ENCODE results near the gene ELMO1.
A peak's percentile ranks its signal among the peaks of the same experiment; 100 is the strongest.

Gene ELMO1

DNA sequence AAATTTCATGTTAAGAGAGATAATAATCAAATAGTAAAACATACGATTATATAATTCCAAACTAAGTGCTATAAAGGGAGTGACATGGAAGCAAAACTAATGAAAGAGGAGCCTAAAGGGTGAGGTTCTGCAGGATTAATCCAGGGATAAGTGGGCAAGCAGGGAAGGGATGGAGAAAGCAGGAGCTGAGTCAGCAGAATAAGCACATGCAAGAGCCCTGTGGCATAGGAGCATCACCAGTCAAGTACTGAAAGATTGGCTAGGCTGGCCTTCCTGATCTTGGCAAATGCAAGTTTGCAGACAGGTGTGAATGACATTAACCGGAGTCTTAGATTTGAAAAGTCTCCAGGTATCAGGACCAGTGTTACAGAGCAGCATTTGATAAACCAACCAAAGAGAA is 336.4 kb downstream of the ELMO1 start:
- no peak for DNase-seq

DNA sequence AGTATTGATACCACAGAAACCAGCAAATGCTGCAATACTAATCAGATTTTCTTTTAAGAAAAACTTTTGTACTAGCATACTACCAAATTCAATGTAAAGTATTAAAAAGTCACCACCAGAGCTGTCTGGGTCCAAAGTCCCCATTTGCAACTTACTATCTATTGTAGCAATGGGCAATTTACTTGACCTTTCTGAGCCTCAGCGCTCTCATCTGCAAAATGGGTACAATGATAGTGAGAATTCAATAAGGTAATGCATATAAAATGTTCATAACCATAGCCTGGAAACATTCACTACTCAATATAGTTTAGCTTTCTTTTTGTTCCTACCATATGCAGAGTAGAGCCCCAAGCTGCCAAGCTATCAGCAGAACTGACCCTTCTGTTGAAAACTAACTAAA is 337.2 kb downstream of the ELMO1 start:
- DNase-seq = no peak

DNA sequence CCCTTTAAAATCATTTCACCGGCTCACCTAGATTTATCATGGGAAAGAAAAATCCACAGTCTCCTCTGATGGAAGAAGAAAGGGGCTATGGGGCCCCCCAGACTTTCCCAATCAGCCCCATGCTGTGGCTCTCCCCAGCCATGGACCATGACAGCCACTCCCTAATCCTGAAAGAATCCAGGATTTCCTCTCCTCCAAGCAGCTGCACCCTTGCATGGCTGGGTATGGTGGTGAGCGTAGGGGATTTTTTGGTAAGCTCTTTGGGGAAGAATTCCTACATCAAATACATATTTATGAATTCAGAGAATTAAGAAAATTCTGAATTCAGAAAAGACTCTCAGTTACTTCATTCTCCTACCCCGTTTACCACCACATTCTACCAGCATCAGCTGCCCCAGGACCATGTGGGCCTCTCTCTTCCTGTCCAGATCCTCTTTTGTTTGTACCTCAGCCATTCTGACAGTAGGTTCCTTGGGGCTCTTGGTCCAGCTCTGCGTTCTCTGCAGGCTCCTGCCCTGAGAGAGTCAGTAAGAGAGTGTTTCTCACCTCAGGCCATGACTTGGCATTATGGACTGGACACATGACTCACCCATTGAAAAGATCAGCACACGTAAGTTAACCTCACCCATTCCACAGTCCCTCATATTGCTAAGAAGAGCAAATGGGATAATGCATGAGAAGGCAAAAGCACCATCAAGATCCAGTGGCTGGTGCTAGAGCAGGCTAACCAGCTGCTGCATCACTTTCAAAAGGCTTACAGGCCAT is 337.8 kb downstream of the ELMO1 start:
- no peak for DNase-seq

DNA sequence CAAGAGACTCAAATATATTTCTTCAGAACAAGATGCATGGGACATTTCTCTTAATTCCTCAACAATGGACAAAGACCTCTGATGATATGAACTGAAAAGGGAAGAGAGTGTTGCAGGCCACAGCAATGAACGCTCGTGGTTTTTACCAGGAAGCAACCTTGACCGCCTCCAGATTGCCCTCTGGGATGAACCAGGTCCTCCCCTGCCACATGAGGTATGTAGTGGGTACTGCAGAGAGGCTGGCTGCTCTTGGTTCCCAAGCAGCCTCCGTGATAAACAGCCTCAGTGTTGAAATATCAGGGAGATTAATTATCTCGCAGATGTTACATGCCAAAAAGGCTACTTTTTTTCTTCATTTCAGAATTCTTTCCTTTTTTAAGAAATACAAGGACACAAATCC is 338.8 kb downstream of the ELMO1 start:
- DNase-seq = peak; percentile 19 to 30

DNA sequence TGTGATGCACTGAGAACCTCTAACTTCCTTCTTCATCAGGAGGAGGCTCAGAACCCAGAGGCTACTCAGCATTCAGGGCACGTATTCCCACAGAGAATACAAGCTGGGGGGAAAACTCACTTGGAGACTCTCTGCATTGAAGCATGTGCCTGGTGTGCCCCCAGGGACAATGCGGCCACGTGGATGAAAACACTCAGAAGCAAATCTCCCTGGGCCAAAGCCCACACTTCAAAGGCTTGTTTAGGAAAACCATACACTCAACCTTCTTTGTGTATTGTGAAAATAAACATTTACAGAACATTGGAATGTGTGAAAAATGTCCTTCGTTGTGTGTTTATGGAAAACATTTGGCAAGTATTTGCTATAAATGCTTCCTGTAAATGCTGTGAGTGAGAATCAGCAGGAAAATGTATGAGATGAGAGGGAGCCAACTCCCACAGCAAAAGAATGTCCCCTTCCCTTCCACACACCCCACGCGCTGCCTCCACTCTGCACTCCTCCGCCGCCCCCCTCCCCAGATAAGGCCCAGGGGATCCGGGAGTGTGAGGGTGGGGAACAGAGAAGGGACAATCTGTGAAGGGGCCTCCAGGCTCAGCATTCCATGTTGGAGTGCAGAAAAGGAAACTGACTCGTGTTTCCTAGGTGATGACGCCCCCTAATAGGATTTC is 339.5 kb downstream of the ELMO1 start:
- no peak for DNase-seq

DNA sequence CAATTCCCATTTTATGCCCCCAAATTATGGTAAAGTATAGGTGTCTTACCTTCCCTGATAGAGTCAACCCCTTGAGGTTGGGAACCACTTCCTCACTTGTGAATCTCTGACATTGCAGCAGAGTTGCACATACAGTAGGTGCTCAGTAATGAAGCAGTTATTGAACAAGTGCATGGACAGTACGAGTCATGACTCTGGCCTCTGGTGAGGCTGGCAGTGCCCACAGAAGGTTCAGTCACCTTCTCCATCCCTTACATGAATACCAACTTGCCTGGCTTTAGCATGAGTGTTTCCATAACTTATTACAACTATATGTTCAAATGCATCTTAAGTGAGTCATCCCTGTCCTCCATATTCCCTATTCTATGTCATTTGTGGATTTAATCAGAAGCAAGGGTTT is 340.0 kb downstream of the ELMO1 start:
- no peak for DNase-seq

DNA sequence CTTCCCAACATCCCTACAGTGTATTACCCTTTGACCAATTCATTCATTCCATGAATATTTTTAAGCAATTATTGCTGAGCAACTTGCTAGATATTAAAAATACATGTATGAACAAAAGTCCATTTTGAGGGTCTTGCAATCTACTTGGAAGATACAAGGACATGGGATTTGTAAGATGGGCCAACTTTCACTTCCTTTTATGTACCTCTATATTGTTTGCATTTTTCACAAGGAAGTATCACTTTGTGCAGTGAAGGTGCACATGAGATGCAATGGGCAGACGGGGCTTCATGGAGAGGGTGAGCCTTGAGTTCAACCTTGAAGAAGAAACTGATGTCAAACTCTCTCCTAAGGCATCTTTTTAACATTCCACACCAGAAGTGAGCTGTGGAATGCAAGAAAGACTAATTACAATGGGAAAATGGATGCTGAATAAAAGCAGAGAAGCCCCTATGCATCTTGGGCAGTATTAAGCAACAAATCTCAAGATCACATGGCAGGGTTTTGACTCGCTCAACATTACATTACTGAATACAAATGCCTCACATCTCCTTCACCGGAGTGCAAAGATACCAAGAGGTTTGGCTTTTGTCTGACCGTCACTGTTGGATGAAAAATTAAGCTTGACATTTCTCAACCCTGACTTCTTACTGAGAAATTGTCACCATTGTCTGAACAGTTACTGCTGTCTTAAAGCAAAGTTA is 341.5 kb downstream of the ELMO1 start:
- DNase-seq = no peak

DNA sequence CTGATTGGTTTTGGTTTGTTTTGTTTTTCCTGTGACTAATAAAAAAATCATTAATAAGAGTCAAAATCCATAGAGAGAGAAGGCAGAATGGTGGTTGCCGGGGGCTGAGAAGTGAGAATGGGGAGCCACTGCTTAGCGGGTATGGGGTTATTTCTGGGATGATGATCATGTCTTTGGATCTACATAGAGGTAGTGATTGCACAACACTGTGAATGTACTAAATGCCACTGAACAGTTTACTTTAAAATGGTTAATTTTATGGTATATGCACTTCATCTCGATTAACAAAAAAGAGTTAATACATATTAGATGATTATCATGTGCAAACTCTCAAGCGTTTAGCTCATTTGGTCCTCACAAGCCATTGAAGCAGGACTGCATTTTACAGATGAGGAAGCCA is 342.9 kb downstream of the ELMO1 start:
- DNase-seq = no peak

DNA sequence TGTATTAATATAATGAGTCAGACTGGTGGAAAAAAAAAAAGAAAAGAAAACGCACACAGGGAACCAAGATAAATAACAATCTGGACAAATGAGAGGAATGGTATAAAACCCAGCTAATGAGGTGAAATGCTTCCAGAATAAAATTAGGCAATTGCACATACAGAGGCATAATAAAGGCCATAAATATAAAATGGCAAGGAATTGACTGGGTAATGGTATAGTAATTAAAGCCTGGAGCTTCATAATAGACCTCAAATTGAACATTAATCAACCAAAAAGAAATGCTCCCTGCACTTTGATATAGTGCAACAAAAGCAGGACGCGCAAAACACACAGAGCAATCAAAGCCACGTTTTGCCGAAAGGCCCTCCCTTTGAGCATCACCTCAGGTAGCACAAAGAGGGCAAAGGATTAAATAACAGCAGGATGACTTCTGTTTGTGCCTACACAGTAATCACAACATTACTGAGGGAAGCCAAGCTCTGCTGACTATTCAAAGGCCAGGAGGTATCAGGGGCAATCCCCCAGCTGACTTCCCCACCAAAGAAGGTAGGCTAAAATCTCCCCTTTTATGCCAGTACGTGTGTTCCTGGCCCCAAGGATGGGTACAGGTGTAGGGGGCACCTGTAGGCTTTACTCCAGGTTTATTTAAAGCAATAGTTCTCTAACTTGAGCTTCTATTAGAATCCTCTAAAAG is 343.7 kb downstream of the ELMO1 start:
- DNase-seq = no peak

DNA sequence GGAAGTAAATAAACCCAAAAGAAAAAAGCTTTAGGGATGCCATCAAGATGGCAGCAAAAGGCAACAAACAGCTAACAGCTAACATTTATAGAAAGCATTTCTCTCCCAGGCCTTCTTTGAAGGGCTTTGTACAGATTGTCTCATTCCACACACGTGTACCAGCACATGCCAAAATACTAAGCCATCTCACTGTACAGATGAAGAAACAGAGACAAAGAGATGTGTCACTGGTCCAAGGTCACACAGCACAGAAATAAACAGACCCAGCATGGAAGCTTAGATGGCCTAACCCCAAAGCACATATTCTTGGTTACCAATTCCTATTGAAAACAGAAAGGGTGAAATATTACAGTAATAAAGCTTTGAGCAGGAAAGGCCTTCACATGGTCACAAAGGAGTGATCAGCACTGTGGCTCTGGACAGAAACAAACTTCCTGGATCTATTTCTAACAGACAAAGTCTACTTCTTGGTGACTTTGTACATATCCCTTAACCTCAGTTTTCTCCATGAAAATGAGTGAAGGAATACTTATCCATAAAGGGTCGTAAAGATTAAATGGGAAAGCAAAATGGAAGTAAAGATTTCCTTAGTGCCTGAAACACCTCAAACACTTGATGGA is 346.0 kb downstream of the ELMO1 start:
- DNase-seq = no peak

DNA sequence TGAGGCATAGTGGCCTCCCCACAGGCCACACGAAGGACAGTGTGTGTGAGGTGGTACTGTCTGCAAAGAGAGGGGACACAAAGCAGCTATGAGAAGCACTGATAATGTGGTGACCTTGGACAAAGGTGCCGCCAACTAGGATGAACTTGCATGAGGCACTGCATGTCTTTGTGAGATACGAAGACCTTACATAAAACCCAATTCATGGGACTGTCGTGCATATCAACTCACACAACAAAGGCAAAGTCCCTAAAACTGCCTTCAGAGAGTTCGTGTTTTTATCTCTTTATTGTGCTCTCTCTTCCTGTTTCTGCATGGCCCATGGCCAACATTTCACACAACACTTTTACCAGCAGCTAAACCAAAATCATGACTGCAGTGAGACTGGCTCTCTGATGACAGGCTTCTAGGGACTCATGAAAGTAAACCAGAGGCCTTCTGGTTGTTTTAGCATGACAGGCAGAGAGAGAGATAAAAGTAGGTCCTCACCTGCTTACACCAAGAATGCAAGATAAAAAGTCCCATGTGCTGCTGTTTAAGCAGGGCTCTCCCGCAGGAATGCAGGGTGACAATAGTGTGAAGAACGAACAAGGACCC is 347.8 kb downstream of the ELMO1 start:
- DNase-seq = peak; percentile 32 to 39

DNA sequence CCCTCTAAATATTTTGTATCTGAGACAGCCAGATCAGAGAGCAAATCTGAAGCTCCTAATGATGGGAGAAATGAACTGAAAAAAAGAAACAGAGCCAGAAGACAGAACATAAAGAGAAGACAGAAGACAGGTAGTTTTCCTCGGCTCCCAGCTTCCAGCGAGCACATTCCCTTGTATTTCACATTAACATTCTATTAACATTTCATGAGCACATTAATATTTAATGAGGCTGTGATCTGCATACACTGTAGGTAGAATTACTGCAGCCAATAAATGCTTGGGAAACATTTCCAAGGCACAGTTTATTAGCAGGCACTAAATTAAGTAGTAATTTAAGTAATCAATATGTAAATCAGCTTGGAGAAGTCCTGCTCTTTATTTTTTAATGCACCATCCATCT is 349.9 kb downstream of the ELMO1 start:
- DNase-seq = no peak

DNA sequence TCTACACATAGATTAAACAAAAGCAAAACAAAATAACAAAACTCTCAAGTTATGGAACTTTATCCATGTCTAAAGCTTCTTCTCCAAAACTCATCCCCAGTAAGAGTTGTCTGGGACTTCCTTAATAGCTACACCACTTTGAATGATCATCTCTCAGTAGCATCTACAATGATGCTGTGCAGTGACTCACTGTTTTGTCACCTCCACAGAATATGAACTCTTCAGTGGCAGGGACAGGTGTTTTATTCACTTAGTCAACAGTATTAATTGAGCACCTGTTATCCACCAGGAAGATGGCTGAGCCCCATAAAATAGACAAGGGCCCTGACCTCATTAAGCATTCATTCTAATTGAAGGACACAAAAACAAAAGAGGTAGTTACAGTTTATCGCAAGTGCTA is 350.7 kb downstream of the ELMO1 start:
- no peak for DNase-seq

DNA sequence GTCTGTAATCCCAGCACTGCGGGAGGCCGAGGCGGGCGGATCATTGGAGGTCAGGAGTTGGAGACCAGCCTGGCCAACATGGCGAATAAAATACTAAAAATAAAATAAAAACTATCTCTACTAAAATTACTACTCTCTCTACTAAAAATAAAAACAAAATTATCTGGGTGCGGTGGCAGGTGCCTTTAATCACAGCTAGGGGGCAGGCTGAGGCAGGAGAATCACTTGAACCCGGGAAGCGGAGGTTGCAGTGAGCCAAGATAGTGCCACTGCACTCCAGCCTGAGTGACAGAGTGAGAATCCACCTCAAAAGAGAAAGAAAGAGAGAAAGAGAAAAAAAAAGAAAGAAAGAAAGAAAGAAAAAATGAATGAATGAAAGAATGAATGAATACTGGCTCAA is 351.4 kb downstream of the ELMO1 start:
- DNase-seq = no peak

DNA sequence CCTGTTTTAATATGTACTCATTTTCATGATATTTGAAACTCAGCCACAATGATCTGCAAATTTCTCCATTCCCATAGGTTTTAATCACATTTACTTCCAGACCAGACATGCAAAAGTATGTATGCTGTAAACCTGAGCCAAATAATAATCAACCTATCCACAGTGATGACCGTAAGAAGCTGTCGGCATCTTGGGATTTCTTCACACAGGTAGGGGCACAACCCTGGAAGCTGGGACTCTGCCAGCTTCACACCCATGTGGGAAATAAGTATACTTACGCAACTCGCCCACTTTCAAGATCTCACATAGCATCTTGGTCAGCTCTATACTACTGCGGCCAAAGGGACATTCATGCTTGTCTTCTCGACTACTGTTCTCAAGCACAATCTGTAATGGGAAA is 352.3 kb downstream of the ELMO1 start:
- DNase-seq = no peak

DNA sequence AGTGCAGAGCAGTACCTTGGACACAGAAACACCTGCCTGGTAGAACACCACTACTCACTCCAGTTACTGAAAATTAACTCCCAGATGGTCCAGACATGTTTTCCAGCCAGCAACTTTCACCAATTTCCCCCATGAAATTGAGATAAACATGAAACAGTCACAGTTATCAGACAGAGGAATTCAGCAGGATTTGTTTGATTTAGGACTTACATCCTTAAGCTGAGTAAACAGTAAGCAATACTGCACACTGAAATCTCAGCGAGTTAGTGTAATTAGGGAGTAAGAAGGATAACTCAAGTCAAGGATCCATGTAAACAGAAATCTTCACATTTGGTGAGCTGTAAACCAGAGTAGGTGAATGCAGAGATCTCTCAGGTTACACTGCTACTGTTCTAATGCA is 353.5 kb downstream of the ELMO1 start:
- DNase-seq = no peak

DNA sequence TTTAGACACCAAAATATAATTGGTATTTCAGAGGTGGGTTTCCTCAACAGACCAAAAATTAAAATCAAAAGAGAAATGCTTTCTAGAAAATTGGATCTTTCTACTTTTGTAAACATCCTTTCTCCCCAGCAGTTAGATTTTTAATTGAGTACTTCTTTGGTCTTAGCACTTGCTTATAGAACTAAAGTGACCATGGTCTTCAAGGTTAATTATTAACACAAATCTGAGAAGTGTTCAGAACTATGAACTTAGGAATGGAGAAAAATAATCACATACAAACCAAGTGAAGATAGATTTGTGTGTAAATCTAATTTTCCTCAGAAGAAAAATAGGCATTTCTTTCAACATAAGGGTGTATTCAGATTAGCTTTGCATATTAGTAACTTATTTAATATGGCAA is 355.4 kb downstream of the ELMO1 start:
- no peak for DNase-seq

DNA sequence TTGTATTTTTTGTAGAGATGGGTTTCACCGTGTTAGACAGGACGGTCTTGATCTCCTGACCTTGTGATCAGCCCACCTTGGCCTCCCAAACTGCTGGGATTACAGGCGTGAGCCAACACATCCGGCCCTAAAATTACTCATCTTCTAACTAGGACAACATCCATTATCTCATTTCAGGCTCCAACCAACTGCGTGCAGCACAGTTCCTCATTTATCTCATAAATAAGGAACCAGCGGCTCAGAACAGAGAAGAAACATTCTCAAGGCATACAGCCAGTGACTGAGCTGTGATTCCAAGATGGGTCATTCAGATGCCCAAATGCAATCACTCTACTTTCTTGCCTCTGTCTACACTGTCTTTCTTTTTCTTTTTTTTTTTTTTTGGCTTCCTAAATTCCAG is 356.1 kb downstream of the ELMO1 start:
- peak; percentile 83 to 88 for DNase-seq

DNA sequence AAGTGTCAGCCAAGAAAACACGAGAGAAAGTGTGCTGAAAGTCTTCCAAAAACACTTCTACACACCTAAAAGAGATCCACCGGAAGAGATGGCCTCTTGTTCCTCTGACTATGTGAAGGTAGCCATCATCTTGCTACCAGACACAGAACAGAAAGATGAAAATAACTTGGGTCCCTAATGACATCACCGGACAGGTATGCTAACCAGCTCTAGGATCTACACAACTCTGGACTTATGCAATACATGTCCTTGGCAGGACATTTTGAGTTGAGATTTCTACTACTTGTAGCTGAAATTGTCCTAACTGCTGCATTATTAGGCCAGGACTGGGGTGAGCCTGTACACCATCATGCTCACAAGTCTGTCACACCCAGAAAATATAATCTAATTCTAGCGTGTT is 358.7 kb downstream of the ELMO1 start:
- DNase-seq = no peak

DNA sequence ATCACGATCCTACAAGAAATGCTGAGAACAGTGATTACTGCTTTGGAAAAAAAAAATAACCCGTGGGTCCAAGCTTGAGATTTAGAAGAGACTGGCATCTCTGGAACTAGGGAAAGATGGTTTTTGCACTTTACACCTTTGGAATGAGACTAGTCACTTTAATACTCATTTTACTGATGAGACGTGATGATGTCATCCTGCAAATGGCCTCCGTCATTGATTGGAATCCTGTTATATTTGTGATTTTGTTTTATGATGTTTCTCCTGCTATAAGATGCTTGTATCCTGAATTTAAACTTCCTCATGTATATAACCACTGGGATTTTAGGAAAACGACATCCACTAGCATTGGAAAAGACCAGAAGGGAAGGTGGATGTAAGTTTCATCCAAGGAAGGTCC is 363.1 kb downstream of the ELMO1 start:
- DNase-seq = no peak

DNA sequence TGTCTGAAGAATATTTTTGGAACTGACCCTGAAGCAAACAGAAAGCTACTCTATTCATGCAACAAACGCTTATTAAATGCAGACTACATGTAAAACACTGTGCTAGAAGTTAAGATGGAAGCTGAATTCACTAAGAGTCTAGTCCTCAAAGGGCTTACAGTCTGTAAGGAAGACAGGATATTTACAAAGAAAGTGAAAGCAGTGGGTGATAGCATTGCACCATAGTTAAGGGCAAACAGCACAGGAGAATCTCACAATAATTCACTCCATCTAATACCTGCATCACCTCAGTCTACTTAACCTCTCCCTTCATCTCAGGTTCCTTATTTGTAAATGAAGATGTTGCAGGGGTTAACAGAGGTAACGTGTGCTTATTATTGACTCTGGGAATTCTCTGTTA is 364.4 kb downstream of the ELMO1 start:
- DNase-seq = no peak

DNA sequence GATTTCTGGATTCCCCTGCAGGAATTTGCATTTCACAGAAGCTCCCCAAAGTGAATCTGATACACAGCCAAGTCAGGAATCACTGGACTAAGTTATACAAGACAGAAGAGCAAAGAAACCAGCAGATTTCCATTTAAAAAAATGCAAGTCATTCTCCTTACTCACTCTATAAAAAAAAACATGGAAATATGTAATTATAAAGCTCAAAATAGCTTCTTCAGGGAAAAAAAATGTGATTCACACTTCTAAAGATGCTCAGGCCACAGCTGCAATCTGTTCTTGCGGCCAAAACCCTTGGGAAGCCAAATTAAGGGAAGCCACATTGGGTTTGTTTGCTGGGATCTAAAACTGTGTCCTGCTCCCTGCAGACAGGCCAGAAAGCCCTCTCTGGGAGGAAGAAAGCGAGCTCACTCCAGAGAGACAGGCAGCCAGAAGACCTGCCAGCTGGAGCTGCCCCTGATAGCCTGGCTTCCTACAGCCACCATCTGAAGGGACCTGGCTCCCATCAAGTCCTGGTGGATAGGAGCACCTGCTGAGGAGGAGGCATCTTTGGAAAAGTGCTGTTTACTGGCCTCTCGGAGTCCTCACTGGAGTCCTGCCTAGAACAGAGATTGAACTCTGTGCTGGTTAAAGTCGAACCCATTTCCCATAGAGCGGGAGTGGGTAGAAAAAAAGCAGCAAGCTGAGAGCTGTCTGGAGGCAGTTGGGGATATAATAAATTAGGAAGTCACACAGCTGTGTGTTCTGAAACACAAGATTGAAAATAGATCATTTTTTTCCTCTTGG is 365.2 kb downstream of the ELMO1 start:
- no peak for DNase-seq

All from Kasumi-1 (cell line).